HG02642 (cell line): ENCODE results near the gene RPS6KB2.

ENCODE experiments used
- ATAC-seq: cut with Tn5 transposase; IDR thresholded peaks from one replicate; pipeline ENCODE4 v1.9.1; 2021; ENCODE audit warnings: mild to moderate bottlenecking; ENCODE audit not compliant: unreplicated experiment, poor library complexity

Gene RPS6KB2

GRCh38 chr11:67439321-67440228, 11.3 kb downstream of the RPS6KB2 start:
- ATAC-seq, result no peak

- ATAC-seq, result no peak
Measured at GRCh38 chr11:67440229-67441097, 12.2 kb downstream of the RPS6KB2 start.

DNA sequence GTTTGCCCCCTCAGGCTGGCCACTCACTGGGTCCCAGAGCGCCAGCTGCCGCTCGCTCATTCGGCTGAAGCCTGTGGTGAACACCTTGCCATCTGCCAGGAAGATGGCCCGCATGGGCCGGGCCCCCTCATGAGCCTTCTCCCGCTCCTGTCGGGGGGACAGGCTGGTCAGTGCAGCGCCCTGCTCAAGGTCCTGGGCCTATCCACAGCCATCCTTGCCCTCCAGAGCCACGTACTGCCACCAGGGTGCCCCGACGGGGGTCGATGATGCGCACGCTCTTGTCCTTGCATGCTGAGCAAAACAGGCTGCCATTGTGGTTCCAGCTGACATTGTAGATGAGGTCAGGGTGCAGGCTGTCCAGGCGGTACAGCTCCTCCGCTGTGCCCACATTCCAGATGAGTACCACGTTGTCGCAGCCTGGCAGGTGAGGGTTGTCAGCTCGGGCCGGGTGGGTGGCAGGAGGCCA, 12.8 kb downstream of the RPS6KB2 start:
- no peak for ATAC-seq

- no peak for ATAC-seq
Measured at GRCh38 chr11:67441731-67442351, 13.5 kb downstream of the RPS6KB2 start.

DNA sequence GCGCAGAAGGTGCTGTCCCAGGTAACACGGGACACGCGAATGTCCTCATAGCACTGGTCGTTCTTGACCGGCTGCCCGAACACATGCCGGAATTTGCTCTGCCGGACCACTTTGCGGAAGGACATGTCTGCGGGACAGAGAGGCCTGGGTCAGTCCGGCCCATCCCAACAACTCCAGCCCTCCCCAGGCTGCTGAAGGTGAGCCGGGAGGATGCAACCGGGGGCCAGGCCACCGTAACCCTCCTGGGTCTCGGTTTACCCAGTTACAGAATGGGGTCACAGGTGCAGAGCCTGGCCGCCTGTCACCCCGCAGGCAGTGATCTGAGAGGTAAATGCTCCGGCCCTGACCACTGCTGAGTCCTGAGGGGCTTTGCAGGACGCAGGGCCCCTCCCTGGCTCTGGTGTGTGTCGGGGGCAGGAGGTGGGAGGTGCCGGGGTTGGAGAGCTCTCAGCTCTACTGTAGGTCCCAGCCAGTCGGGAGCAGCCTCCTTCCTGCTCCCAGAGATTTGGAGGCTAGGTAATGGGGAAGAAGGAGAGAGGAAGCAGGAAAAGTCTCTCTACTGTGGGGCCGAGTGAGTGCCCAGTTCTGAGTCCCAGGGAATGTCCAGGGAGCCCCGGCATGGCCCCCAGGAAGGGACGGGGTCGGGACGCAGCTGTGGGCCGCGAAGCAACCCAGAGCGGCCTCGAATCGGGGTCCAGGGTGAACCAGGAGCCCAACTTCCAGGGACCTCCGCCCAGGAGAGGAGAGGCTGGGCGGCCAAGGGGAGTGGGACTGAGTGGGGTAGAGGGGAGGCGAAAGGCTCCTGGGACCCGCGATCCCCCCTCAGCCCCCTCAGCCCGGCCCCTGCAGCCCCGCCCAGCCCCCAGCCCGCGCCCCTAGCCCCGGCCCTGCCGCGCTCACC, 14.5 kb downstream of the RPS6KB2 start:
- ATAC-seq, result no peak

- ATAC-seq, result no peak
Measured at GRCh38 chr11:67445515-67445914, 17.2 kb downstream of the RPS6KB2 start.

DNA sequence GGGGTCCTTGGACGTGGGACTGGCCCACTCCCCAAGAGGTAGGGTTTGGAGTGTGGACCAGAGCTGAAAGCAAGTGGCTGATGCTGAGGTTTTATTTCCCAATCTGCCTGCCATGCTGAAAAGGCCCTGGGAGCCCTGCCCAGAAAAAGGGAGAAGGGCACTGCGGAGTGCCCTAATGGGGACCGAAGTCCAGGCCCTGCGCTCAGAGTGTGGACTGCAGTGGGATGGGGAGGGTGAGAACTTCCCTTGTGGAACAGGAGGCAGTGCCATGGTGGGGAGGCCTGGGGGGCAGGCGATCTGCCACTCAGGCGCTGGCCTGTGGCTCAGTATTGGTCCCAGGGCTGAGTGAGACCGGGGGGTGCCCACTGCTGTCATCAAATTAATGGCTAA, 19.9 kb downstream of the RPS6KB2 start:
- no peak for ATAC-seq

DNA sequence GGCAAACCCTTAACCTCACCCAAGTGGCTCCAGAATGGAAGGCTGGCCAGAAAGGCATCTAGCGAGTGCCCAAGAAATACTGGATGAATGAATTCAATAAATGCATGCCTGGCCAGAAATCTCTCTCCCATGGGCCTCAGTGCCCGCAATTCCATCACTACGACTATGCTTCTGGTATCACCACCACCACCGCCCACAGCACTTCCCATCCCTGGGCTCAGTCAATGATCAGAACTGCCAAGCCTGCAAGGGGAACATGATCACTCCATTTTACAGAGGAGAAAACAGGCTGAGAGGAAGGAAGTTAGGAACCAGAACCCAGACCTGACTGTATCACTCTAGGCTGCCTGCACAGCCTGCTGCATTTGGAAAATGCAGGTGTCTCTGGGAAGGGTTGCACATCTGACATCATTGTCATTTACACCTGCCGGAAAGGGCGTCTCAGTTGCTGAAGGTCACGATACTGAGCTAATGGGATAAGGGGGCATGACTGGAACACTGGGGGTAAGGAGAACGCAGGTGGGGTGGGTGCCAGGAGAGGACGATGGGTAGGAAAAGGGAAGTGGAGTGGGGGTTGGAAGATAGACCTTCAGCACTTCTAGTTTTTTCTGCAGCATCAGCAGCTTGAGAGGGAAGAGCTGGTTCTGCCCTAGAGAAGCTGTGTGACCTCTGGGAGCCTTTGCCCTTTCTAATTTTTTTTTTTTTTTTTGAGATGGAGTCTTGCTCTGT, 21.0 kb downstream of the RPS6KB2 start:
- ATAC-seq, result no peak

GRCh38 chr11:67450796-67451657, 22.7 kb downstream of the RPS6KB2 start:
- ATAC-seq, result no peak

DNA sequence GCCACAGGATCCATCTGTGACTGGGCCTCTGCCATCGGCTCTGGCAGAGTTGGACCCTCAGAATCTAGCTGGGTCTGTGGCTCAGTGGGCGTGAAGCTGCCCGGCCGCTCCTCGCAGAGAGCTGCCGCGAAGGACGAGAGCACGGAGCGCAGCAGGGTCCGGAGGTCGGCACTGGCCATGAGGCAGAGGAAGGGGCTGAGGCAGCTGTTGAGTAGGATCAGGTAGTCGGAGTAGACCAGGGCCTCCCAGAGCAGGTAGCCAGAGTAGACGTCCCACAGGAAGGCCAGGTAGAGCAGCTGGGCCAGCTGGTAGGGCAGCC, 23.3 kb downstream of the RPS6KB2 start:
- no peak for ATAC-seq

- no peak for ATAC-seq
Measured at GRCh38 chr11:67452141-67452952, 24.1 kb downstream of the RPS6KB2 start, which contains the start of gene GPR152. GPR152 (minus strand) TSS chr11:67452729; CDS start chr11:67452724, 5 bp downstream.

DNA sequence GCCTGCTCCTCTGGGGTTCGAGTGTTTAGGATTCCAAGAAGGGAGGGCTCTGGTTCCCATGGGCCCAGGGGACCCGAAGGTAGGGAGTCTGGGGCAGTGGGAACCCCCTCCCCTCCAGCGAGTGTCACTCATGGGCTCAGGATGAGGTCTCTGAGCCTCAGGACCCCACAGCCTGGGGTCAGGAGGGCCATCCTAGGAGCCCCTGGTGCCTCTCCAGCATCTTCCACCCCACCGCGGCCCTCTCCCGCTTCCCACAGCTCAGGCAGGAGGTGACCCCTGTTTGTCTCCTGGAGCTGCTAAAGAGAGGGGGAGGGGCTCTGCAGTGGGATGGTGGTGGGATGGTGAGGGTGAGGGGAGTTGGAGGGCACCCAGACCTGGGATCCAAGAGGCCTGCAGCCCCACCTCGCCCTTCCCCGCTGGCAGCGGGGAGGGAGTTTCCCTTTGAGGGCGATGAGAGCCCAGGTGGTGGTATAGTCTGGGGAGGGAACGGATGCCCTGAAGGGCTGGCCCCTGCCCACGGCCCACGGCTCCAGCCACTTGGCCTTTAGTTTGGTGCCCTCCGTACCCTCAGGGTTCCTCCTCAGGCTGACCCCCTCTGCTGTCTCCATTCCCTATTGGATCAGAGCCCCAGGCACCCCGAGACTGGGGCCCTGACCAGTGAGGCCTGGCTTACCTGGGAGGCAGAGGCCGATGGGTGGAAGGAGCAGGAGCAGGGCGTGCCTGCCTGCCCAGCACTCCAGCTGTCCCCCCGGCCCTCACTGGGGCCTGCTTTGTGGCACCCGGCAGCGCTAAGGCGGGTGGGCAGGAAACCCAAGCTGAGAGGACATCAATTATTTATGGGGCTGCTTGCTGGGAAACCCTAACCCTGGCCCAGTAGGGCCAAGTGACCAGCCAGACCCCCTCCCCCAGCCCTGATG, 25.8 kb downstream of the RPS6KB2 start:
- ATAC-seq, result no peak

DNA sequence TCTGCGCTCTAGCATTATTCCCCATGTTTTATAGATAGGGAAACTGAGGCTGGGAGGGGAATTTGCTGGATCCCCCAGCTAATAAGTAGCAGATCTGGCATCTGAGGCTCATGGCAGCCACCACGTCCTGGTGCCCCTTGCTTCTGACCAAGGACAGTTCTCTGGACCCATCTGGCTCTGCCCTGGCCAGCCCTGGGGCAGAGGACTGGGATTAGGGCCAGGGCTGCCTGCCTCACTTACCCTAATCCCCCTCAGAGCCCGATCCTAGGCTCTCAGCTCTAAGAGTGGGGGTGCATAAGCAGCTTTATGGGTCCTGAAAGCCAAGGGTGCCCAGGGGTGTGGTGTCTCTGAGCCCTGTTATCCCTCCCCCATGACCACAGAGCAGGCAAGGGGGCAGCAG, 26.8 kb downstream of the RPS6KB2 start, which contains the start of gene CABP4:
CABP4 (plus strand) TSS at position 301 of the 400 bp plus-strand sequence; CDS start at position 371, 70 bp downstream.
- ATAC-seq, result no peak

- ATAC-seq, result no peak
Measured at GRCh38 chr11:67456068-67456705, 27.9 kb downstream of the RPS6KB2 start.

GRCh38 chr11:67457453-67457852, 29.2 kb downstream of the RPS6KB2 start:
- no peak for ATAC-seq

- ATAC-seq, result no peak
Measured at GRCh38 chr11:67458266-67458665, 30.0 kb downstream of the RPS6KB2 start.
